Fibroblast of skin of scalp (primary cell): Measurements from ENCODE around the gene GBP6. TPM values are rescaled to one million over a fixed set of nuclear protein-coding genes. Genes with fewer than 3 reads are reported as not detected.
"Not testable (repeated sequence)": the region's sequence is repeated elsewhere in the genome, so short reads cannot be mapped to it uniquely, and the experiment has no call there.

ENCODE experiments used
- DNase-seq: peaks from one replicate; pipeline ENCODE4 v3.0.0-alpha.2; 2013
- polyA plus RNA-seq, 2 experiments: library from polyadenylated mRNA; unstranded; fragments of 120-200 nt; gene quantifications; one replicate each; pipeline ENCODE4 v1.2.1, GENCODE V29; 2013; ENCODE audit not compliant: insufficient read length in 2 of 2

Gene GBP6
- not detected for polyA plus RNA-seq (2013, experiment 1 of 2; ENCODE audit: insufficient read length)
- not detected for polyA plus RNA-seq (2013, experiment 2 of 2; ENCODE audit: insufficient read length)

- DNase-seq: no peak
Measured at GRCh38 chr1:89363638-89364536, at the start of gene GBP6. GBP6 (plus strand) TSS chr1:89364059; CDS start chr1:89368552, 4,493 bp downstream.

- no peak for DNase-seq
Measured at GRCh38 chr1:89322402-89322801, 41.5 kb upstream of the GBP6 start.

GRCh38 chr1:89331890-89332289 is 32.0 kb upstream of the GBP6 start:
- no peak for DNase-seq

GRCh38 chr1:89332461-89332860 is 31.4 kb upstream of the GBP6 start:
- no peak for DNase-seq

GRCh38 chr1:89335486-89335885 is 28.4 kb upstream of the GBP6 start:
- DNase-seq: no peak

GRCh38 chr1:89337903-89338302 is 26.0 kb upstream of the GBP6 start:
- DNase-seq: no peak

- DNase-seq: no peak
Measured at GRCh38 chr1:89339039-89339438, 24.8 kb upstream of the GBP6 start.

GRCh38 chr1:89345479-89345878 is 18.4 kb upstream of the GBP6 start:
- not testable (repeated sequence) for DNase-seq

GRCh38 chr1:89347296-89347695 is 16.6 kb upstream of the GBP6 start:
- peak; percentile 10 for DNase-seq

- DNase-seq: no peak
Measured at GRCh38 chr1:89350298-89350697, 13.6 kb upstream of the GBP6 start.

- no peak for DNase-seq
Measured at GRCh38 chr1:89351597-89352311, 12.1 kb upstream of the GBP6 start.

GRCh38 chr1:89352421-89352820 is 11.4 kb upstream of the GBP6 start:
- no peak for DNase-seq

GRCh38 chr1:89354205-89354604 is 9.7 kb upstream of the GBP6 start:
- DNase-seq: no peak

GRCh38 chr1:89355056-89355455 is 8.8 kb upstream of the GBP6 start:
- DNase-seq: no peak

- DNase-seq: peak; percentile 44
Measured at GRCh38 chr1:89356658-89357400, 7.0 kb upstream of the GBP6 start.

- peak; percentile 70 for DNase-seq
Measured at GRCh38 chr1:89358287-89358893, 5.5 kb upstream of the GBP6 start.

GRCh38 chr1:89360716-89361115 is 3.1 kb upstream of the GBP6 start:
- DNase-seq: no peak

GRCh38 chr1:89361681-89362080 is 2.2 kb upstream of the GBP6 start:
- DNase-seq: no peak

- peak; percentile 46 for DNase-seq
Measured at GRCh38 chr1:89363196-89363595, 663 bp upstream of the GBP6 start.

GRCh38 chr1:89364954-89365550 is 1.2 kb downstream of the GBP6 start:
- no peak for DNase-seq

- DNase-seq: no peak
Measured at GRCh38 chr1:89367221-89367620, 3.4 kb downstream of the GBP6 start.

GRCh38 chr1:89369331-89369730 is 5.5 kb downstream of the GBP6 start:
- DNase-seq: no peak
